Karpas-422 (cell line): Measurements from ENCODE around the gene LRRC4B. TPM values are rescaled to one million over a fixed set of nuclear protein-coding genes. Genes with fewer than 3 reads are reported as not detected.

ENCODE experiments used
- DNase-seq: peaks from one replicate; pipeline ENCODE4 v3.0.0-alpha.2; 2015
- H2AFZ ChIP-seq: fragments of 200-600 bp; sonication (generic); 2 replicates; pipeline ENCODE4 v1.6.1; 2014; ENCODE audit warnings: antibody characterized with exemption, low read length, mixed read lengths
- H3K27ac ChIP-seq: fragments of 200-600 bp; sonication (generic); 2 replicates; pipeline ENCODE4 v1.5.1; 2014; ENCODE audit warnings: mild to moderate bottlenecking, low read length, moderate library complexity
- H3K27me3 ChIP-seq: fragments of 200-600 bp; sonication (generic); 2 replicates; pipeline ENCODE4 v1.6.1; 2014; ENCODE audit warnings: low read length, mixed read lengths
- H3K36me3 ChIP-seq: fragments of 200-600 bp; sonication (generic); 2 replicates; pipeline ENCODE4 v1.6.1; 2014; ENCODE audit warnings: low read length, mixed read lengths; ENCODE audit not compliant: insufficient read depth
- H3K4me1 ChIP-seq: fragments of 200-600 bp; sonication (generic); 2 replicates; pipeline ENCODE4 v1.6.1; 2014; ENCODE audit warnings: mild to moderate bottlenecking, low read length, mixed read lengths
- H3K4me2 ChIP-seq: fragments of 200-600 bp; sonication (generic); 2 replicates; pipeline ENCODE4 v1.6.1; 2014; ENCODE audit warnings: low read length, low read depth, mild to moderate bottlenecking; ENCODE audit not compliant: poor library complexity, severe bottlenecking
- H3K4me3 ChIP-seq: fragments of 200-600 bp; sonication (generic); 2 replicates; pipeline ENCODE4 v1.5.1; 2014; ENCODE audit warnings: mild to moderate bottlenecking, antibody characterized with exemption, low read length, mixed read lengths
- H3K79me2 ChIP-seq: fragments of 200-600 bp; sonication (generic); 2 replicates; pipeline ENCODE4 v1.6.1; 2014; ENCODE audit warnings: mild to moderate bottlenecking, low read length, mixed read lengths
- H3K9ac ChIP-seq: fragments of 200-600 bp; sonication (generic); 2 replicates; pipeline ENCODE4 v1.6.0; 2014; ENCODE audit warnings: low read length
- H3K9me2 ChIP-seq: fragments of 200-600 bp; sonication (generic), shearing (Covaris generic); replicated peaks from 2 replicates; pipeline ENCODE4 v1.6.0; 2014; ENCODE audit warnings: mild to moderate bottlenecking, low read length, moderate library complexity; ENCODE audit not compliant: insufficient read depth
- H3K9me3 ChIP-seq: fragments of 300-700, 200-600 bp; sonication (generic); 2 replicates; pipeline ENCODE4 v1.6.1; 2014; ENCODE audit warnings: low read length, mixed read lengths
- H4K20me1 ChIP-seq: fragments of 200-600 bp; sonication (generic); 2 replicates; pipeline ENCODE4 v1.6.1; 2014; ENCODE audit warnings: mild to moderate bottlenecking, antibody characterized with exemption, low read length, low read depth; ENCODE audit not compliant: insufficient read depth
- total RNA-seq: library from RNA; depleted of rRNA; stranded (reverse); fragments of >200 nt; shearing (Covaris generic); gene quantifications from 2 replicates; pipeline ENCODE4 v1.2.3, GENCODE V29; 2014; ENCODE audit warnings: low replicate concordance

Gene LRRC4B
- total RNA-seq, 1 experiment from 2014 or later, result not detected

DNA sequence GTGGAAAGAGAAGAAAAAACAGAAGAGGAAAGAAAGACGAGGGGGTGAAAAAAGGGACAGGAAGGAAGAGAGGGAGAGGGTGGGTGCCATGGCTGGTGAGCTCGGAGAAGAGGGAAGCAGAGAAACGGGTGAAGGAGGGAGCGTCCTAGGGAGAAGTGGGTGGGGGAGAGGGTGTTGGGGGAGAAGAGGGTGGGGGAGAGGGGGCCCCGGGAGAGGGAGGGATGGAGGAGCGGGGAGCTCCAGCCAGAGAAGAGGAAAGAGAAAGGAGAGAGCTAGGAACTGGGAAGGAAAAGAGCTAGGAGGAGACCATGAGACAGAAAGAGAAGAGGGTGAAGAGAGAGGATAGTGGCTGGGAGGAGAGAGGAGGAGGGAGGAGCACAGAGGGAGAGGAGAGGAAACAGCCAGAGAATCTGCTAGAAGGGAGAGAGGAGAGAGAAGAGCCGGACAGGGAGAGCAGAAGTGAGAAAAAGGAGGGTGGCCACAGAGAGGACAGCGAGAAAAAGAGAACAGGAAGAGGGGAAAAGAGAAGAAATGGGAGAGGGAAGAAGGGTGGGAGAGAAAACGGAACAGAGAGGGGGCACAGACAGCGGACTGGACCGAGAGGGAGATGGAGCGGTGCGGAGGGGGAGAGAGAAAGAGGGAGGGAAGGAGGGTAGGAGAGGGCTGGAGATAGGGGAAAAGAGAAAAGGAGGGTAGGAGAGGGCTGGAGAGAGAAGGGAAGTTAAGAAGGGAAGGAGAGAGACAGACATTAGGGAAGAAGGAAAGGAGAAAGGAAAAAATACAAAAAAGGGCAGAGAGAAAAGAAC lies 79.6 kb downstream of the LRRC4B start:
- Histone ChIP-seq H3K9me3 (peaks cover 20% of the 10 kb centered on the region), H3K4me2 (no peak overlapping the region), H3K9me2 (no peaks in the 10 kb centered on the region), H3K79me2 (no peaks in the 10 kb centered on the region), H4K20me1 (0 out of 2 replicates have a peak, but pooled peaks cover 4% of the 10 kb centered on the region), H2AFZ (no peak overlapping the region), H3K27me3 (no peaks in the 10 kb centered on the region), H3K36me3 (peaks cover 9% of the 10 kb centered on the region), H3K4me3 (no peak overlapping the region), H3K9ac (no peak overlapping the region), H3K4me1 (peaks cover 10% of the 10 kb centered on the region), H3K27ac (no peak overlapping the region)
- no peak for DNase-seq

DNA sequence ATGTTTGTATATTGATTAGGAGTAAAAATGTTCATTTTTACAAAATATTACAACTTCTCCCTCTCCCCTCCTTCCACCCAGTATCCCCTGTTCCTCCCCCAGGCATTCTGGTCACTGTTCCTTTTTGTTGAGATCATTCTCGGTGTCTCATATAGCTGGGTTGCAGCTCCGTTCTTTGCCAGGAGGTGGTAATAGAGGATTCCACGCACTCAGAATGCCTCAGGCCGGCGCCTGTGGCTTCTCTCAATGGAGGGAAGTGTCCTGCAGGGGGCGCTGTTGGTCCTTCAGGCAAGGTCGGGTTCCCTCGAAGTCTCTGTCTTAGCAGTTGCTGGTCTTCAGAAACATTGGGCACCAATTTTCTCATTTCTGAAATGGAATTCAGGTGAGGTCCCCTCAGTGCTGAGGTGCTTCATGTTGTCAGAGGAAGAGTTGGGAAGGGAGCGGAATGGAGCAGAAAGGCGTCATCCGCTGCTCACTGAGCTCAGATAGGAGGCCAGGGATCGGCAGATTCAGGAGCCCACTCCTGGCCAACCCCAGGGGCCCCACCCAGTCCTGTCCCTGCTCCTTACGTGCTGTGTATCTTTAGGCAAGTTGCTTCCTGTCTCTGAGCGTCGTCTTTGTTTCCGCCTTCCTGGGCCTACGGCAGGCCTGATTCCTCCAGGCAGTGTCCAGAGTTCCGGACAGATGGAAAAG lies 81.3 kb downstream of the LRRC4B start:
- Histone ChIP-seq H3K27me3 (no peaks in the 10 kb centered on the region), H3K79me2 (no peaks in the 10 kb centered on the region), H4K20me1 (0 out of 2 replicates have a peak, but pooled peaks cover 4% of the 10 kb centered on the region), H3K9me2 (no peaks in the 10 kb centered on the region), H3K9ac (no peak overlapping the region), H3K9me3 (peaks cover 20% of the 10 kb centered on the region), H2AFZ (no peak overlapping the region), H3K4me3 (no peak overlapping the region), H3K4me1 (peaks cover 4% of the 10 kb centered on the region), H3K27ac (no peak overlapping the region), H3K36me3 (peaks cover 23% of the 10 kb centered on the region), H3K4me2 (no peak overlapping the region)
- peak; percentile 97 for DNase-seq

DNA sequence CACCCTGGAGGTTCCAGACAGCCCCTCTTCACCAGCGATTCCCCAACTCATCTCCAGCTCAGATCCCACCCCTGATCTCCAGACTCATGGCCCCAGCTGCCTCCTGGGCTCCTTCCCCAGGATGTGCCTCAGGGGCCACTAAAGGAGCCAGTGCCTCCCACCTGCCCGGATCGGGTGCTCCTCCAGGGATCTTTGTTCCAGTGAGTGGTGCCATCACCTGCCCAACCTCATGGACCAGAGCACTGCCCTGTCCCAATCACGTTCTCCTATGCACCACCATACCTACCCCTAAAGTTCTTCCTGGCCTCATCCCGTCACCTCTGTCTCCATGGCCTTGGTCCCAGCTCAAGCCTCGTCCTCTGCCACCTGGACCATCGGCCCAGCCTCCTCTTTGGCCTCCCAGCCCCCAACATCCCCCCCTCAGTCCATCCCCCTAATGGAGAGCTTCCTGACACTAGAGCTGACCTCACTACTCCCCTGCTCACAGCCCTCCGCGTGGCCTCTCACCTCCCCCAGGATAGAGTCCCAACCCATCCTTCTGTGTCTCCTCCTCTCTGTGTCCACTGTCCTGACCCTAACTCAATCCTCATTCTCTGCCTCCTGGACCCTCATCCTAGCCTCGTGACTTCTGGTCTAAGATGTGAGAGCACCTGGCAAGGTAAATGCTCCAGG lies 82.8 kb downstream of the LRRC4B start:
- Histone ChIP-seq H3K9me2 (no peaks in the 10 kb centered on the region), H3K27me3 (no peaks in the 10 kb centered on the region), H4K20me1 (0 out of 2 replicates have a peak, but pooled peaks cover 4% of the 10 kb centered on the region), H3K4me1 (no peaks in the 10 kb centered on the region), H3K27ac (no peak overlapping the region), H3K79me2 (no peaks in the 10 kb centered on the region), H3K4me2 (no peak overlapping the region), H3K9me3 (peaks cover 20% of the 10 kb centered on the region), H3K9ac (no peak overlapping the region), H2AFZ (no peak overlapping the region), H3K36me3 (peaks cover 30% of the 10 kb centered on the region), H3K4me3 (no peak overlapping the region)
- DNase-seq, result no peak

DNA sequence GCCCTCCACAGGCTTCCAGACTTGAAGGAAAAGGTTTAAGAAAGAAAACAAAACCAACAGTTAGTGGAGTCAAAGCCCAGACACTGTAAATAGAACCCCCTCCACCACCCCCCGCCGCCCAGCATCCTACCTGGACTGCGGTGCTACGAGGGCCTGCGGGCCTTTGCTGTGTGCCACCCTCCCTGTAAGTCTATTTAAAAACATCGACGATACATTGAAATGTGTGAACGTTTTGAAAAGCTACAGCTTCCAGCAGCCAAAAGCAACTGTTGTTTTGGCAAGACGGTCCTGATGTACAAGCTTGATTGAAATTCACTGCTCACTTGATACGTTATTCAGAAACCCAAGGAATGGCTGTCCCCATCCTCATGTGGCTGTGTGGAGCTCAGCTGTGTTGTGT lies 85.3 kb downstream of the LRRC4B start:
- DNase-seq, result no peak
- no peaks in the 10 kb centered on the region for H3K27me3 ChIP-seq
- H3K9me2 ChIP-seq, result no peaks in the 10 kb centered on the region
- H3K79me2 ChIP-seq, result peaks cover 14% of the 10 kb centered on the region
- no peak overlapping the region for H3K4me3 ChIP-seq
- no peak overlapping the region for H3K27ac ChIP-seq
- H3K9ac ChIP-seq, result no peak overlapping the region
- H3K4me1 ChIP-seq, result no peaks in the 10 kb centered on the region
- no peak overlapping the region for H2AFZ ChIP-seq
- H3K36me3 ChIP-seq, result peaks cover 55% of the 10 kb centered on the region
- H3K9me3 ChIP-seq, result peaks cover 27% of the 10 kb centered on the region
- H4K20me1 ChIP-seq, result 0 out of 2 replicates have a peak, but pooled peaks cover 4% of the 10 kb centered on the region
- H3K4me2 ChIP-seq, result no peak overlapping the region

DNA sequence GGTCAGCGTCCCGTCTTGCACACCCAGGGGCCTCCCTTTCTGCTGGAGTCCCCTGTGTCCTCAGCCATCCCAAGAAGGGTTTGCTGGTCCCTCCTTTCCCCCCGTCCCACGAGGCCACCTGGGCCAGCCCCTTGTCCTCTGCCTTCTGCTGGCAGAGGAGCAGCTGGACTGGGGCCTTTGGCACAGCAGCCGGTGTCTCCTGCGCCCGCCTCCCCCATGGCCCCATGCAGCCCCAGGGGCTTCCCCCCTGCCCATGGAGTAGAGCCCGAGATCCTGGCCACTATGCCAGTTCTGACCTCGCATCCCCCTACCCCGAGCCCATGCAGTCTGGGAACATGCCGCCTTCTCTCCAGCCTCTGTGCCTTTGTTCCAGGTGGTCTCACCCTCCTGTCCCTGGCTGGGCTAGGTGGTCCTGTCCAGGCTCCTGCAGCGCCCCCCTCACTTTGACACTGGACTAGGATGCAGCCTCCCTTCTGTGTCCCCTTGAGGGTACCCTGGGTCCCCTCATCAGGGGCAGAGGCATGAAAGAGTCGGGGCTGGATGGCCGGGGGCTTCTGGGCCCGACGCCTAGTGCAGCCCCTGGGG lies 85.9 kb downstream of the LRRC4B start:
- Histone ChIP-seq H3K79me2 (peaks cover 19% of the 10 kb centered on the region), H3K36me3 (peaks cover 61% of the 10 kb centered on the region), H3K4me2 (no peak overlapping the region), H3K4me3 (no peak overlapping the region), H3K4me1 (peaks cover 3% of the 10 kb centered on the region), H3K27ac (no peak overlapping the region), H3K9me2 (no peaks in the 10 kb centered on the region), H3K27me3 (no peaks in the 10 kb centered on the region), H3K9me3 (peaks cover 30% of the 10 kb centered on the region), H3K9ac (no peak overlapping the region), H4K20me1 (0 out of 2 replicates have a peak, but pooled peaks cover 3% of the 10 kb centered on the region), H2AFZ (no peak overlapping the region)
- no peak for DNase-seq

DNA sequence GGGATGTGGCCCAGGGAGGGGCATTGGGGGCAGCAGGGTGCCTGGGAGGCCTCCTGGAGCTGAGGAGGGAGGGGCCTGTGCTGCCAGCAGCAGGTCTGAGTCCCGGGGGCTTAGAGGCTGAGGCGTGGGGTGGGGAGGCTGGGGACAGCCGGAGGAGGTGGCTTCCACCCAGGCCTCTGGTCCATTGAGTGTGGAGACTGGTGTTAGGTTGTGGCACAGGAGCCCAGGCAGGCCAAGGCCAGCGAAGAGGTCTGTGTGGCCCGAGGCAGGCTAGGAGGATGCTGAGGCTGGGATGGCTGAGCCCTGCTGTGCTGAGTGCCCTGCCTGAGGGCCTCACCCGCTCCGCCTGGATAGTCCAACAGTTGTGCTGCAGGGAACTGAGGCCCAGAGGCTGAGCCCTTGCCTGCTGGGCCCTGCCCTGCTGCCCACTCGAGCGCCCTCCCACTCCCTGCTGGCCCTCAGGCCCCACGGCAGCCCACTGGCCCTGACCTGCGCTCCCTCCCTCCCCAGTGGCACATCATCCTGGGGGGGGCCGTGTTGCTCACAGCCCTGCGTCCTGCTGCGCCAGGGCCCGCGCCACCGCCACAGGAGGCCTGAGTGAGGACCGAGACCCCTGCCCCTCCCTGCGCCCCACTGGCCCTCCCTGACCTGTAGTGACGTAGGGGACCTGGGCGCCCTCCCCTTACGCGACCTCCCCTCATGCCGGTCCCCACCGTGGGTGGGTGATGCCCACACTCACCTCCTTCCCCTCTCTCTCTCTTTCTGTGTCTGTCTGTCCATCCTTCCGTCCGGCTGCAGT lies 86.7 kb downstream of the LRRC4B start:
- Histone ChIP-seq H3K4me3 (no peak overlapping the region), H3K4me1 (peaks cover 8% of the 10 kb centered on the region), H4K20me1 (no peaks in the 10 kb centered on the region), H3K36me3 (peaks cover 61% of the 10 kb centered on the region), H3K27ac (no peak overlapping the region), H3K27me3 (no peaks in the 10 kb centered on the region), H3K9me2 (no peaks in the 10 kb centered on the region), H3K79me2 (peaks cover 27% of the 10 kb centered on the region), H3K9me3 (peaks cover 28% of the 10 kb centered on the region), H3K4me2 (no peak overlapping the region), H3K9ac (no peak overlapping the region), H2AFZ (no peak overlapping the region)
- DNase-seq, result no peak

DNA sequence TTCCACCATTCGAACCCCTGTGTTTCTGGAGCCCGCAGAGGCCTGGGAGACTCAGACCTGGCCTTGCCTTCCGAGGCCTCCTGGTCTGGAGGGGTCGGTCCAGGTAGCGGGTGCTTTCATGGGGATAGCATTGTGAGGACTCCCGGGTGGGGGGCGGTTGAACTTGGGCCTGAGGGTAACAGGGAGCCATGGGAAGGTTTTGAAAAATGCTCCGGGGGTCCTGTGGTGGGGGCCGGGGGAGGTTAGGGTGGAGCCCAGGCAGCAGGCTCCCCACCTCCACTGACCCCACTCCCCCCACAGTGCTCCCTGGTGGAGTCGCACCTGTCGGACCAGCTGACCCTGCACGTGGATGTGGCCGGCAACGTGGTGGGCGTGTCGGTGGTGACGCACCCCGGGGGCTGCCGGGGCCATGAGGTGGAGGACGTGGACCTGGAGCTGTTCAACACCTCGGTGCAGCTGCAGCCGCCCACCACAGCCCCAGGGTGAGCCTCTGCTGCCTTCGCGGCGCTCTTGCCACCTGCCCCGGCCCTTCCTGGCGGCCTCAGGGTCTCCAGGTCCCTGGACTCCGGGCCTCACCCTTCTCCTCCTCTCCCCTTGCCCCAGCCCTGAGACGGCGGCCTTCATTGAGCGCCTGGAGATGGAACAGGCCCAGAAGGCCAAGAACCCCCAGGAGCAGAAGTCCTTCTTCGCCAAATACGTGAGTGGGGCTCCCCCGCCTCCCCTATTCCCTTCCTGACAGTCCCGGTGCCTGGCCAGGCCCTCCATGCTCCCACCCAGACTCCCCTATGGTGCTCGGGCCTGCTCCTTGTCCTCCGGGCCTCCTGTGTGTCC lies 87.7 kb downstream of the LRRC4B start:
- H2AFZ ChIP-seq, result no peak overlapping the region
- peaks cover 18% of the 10 kb centered on the region for H3K9me3 ChIP-seq
- H3K27ac ChIP-seq, result no peak overlapping the region
- no peak for DNase-seq
- no peaks in the 10 kb centered on the region for H3K9me2 ChIP-seq
- no peak overlapping the region for H3K9ac ChIP-seq
- H3K4me1 ChIP-seq, result peaks cover 8% of the 10 kb centered on the region
- H3K79me2 ChIP-seq, result peaks cover 29% of the 10 kb centered on the region
- H3K36me3 ChIP-seq, result peaks cover 61% of the 10 kb centered on the region
- H4K20me1 ChIP-seq, result no peaks in the 10 kb centered on the region
- H3K4me3 ChIP-seq, result no peak overlapping the region
- no peak overlapping the region for H3K4me2 ChIP-seq
- no peaks in the 10 kb centered on the region for H3K27me3 ChIP-seq
